Small intestine (tissue), 7 donors: ENCODE results near the gene NDRG4. TPM values are rescaled to one million over a fixed set of nuclear protein-coding genes. Genes with fewer than 3 reads are reported as not detected.

Experiments used
- DNase-seq, 2 donors: peaks; one replicate each; pipeline versions ENCODE4 v3.0.0 to v3.0.0-alpha.2; 2013
- FAIRE-seq: peaks from 2 replicates; lab custom pipeline; 2012; peaks lifted over from hg19 to GRCh38; lab: Jason Lieb, UNC
- H3K27ac ChIP-seq, 3 donors: one replicate each; pipeline ENCODE4 v1.5.1; 2013; ENCODE audit warnings: low read length in 2 of 3, mild to moderate bottlenecking in 2 of 3, control low read depth in 1 of 3, inconsistent platforms in 1 of 3, low read depth in 1 of 3, moderate library complexity in 1 of 3
- H3K27me3 ChIP-seq, 3 donors: one replicate each; pipeline ENCODE4 v1.6.1; 2013; ENCODE audit warnings: low read length in 3 of 3, inconsistent platforms in 1 of 3; ENCODE audit not compliant: control insufficient read depth in 3 of 3, insufficient read depth in 3 of 3
- H3K36me3 ChIP-seq, 3 donors: one replicate each; pipeline ENCODE4 v1.6.1; 2013; ENCODE audit warnings: low read length in 3 of 3, inconsistent platforms in 1 of 3, low read depth in 1 of 3, mild to moderate bottlenecking in 1 of 3, moderate library complexity in 1 of 3; ENCODE audit not compliant: control insufficient read depth in 3 of 3, insufficient read depth in 2 of 3
- H3K4me1 ChIP-seq, 3 donors: one replicate each; pipeline ENCODE4 v1.6.1; 2013; ENCODE audit warnings: low read length in 2 of 3, inconsistent platforms in 1 of 3, low read depth in 1 of 3, mild to moderate bottlenecking in 1 of 3, moderate library complexity in 1 of 3; ENCODE audit not compliant: control insufficient read depth in 3 of 3, insufficient read depth in 2 of 3
- H3K4me3 ChIP-seq, 3 donors: one replicate each; pipeline ENCODE4 v1.5.1; 2013; ENCODE audit warnings: low read length in 3 of 3, control low read depth in 1 of 3, inconsistent platforms in 1 of 3, low read depth in 1 of 3, mild to moderate bottlenecking in 1 of 3, moderate library complexity in 1 of 3
- H3K9me3 ChIP-seq, 2 donors: one replicate each; pipeline ENCODE4 v1.6.1; 2013; ENCODE audit warnings: low read depth in 1 of 2, low read length in 1 of 2; ENCODE audit not compliant: control insufficient read depth in 2 of 2, insufficient read depth in 1 of 2
- WGBS, 3 donors: extraction: QIAGEN DNeasy Blood & Tissue Kit; methylation state at CpG; one replicate each; pipeline ENCODE4 v1.1.7; 2013; 5-methylcytosine and 5-hydroxymethylcytosine counted together
- polyA plus RNA-seq, 4 donors: library from polyadenylated mRNA; stranded (reverse) in 3 of 4; unstranded in 1 of 4; fragments of 200-250 nt in 3 of 4; fragments of 120-200 nt in 1 of 4; gene quantifications; one replicate each; pipeline versions ENCODE4 v1.2.1 to v1.2.3, GENCODE V29; 2013
- donor health status: healthy with polysubstance abuse.
- donor health status: control.
- donor health status: control.
- donor health status: Bipolar disorder and iron deficiency.
- donor health status: healthy.

NDRG4 gene
- polyA plus RNA-seq, 4 donors = 0.67 to 19.3 (median 6.0) TPM

DNA sequence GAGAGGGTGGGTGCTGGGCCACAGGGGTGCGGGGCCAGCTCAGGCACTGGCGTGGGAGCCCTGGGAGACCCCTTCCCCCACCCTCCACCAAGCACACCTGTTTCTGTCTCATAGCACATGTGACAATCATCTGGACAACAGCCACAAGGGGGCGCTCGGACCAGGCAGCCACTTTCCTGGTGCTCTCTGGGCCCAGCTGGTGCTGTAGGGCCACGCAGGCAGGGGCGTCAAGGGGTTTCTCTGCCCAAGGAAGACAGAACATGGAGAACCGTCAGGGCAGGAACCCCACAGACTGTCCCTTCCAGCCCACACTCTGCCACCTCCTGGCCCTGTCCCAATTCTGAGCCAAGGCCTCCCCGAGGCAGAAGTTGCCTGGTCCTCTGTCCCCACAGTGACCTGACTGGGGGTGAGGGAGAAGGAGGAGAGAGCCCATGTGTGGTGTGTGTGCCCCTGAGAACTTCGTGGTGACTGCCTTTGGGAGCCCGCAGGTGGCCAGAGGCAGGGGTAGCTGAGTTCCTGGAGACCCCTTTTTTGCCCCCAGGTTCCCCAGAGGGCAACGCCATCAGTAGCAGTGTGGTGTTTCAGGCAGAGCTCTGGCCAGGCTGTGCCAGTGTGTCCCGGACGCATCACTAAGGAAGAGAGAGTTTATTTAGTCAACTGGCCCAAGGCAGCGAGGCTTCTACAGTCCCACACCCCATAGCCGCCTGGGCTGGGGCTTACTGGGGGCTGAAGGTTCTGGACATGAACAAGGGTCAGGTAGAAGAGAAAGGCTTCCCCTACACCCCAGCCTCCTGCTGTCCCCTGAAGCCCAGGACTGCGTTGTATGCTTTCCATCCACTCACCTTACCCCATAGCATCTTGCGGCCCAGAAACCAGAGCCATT lies 12.2 kb downstream of the NDRG4 start:
- no peak for FAIRE-seq

DNA sequence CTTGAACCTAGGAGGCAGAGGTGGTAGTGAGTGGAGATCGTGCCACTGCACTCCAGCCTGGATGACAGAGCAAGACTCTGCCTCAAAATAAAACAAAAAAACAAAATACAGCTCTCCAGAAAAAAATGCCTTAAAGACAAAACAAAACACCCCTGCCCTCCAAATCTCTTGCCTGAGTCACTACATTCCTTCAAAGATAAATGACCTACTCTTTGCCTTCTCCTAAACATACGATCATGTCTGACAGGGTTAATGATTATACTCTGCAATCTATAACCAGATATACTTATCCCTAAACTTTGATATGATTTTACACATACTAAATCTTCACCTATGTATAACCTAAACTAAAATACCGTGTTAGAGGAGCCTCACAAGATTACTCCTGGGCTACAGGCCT lies 13.9 kb downstream of the NDRG4 start:
- Histone ChIP-seq H3K4me3 (no peak overlapping the region), H3K9me3 (no peaks in the 10 kb centered on the region)
- no peak for FAIRE-seq

More for the DNA sequence above, 12.2 kb downstream of the NDRG4 start:
- H3K27me3 ChIP-seq = no peaks in the 10 kb centered on the region
- no peak overlapping the region for H3K4me3 ChIP-seq
- peaks cover 0 to 39% (median 0%) of the 10 kb centered on the region in 3 donors for H3K36me3 ChIP-seq
- no peaks in the 10 kb centered on the region for H3K9me3 ChIP-seq
- DNase-seq = peak; percentile 70 to 76
- peaks cover 3 to 12% (median 3%) of the 10 kb centered on the region in 3 donors for H3K4me1 ChIP-seq
- H3K27ac ChIP-seq = no peak overlapping the region
- WGBS, 3 donors = 53 to 56% (median 53%) methylated on average over 16 to 17 of the region's 17 CpGs

DNA sequence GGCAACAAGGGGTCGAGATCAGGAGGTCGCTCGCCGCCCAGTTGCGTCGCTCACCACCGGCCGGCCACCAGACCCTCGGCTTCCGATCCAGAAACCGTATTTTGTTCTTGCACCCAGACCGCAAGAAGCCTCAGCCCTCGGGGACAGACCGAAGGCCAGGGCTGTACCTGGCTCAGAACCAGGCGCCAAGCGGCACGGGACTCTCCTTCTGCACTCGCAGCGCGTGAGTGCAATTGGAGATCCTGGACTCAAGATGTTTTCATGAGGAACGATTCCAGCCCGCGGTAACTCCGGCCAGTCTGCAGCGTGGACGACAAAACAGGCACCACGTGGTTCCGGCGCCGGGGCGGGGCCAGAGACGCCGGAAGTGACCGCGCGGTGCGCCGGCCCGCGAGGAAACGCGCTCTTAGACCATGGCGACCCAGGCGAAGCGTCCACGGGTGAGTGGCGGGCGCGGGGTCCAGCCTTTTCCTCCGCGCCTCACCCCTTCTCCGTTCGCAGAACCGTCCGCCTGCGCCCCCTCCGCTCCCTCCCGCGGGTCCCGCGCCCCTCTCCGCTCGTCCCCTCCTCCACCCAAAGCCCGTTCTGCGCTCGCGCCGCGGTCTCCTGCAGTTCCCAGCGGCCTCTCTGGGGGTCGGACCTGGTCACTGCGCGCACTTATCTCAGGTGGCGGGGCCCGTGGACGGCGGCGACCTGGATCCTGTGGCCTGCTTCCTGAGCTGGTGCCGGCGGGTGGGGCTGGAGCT lies 15.4 kb downstream of the NDRG4 start, which contains the start of gene SETD6:
Gene SETD6 (plus strand): TSS at position 393 of the 746 bp plus-strand sequence. CDS start 21 bp downstream, at position 414.
- Histone ChIP-seq H3K4me1 (peaks cover 3 to 12% (median 3%) of the 10 kb centered on the region in 3 donors), H3K36me3 (peaks cover 5 to 44% (median 9%) of the 10 kb centered on the region in 3 donors), H3K9me3 (no peaks in the 10 kb centered on the region), H3K27me3 (no peaks in the 10 kb centered on the region), H3K27ac (peak within 1 kb of the TSS; percentile 82 to 88 (median 82)), H3K4me3 (peak within 1 kb of the TSS; percentile 76 to 92 (median 89))
- DNase-seq = peak; percentile 81 to 96
- WGBS, 3 donors = 0 to 2% (median 1%) methylated on average over 58 to 80 of the region's 80 CpGs
- FAIRE-seq = no peak

More for the DNA sequence above, 13.9 kb downstream of the NDRG4 start:
- 32 to 71% (median 48%) methylated on average over 3 of the region's 3 CpGs for WGBS, 3 donors
- DNase-seq = no peak
- Histone ChIP-seq H3K36me3 (peaks cover 0 to 49% (median 3%) of the 10 kb centered on the region in 3 donors), H3K27me3 (no peaks in the 10 kb centered on the region), H3K27ac (no peak overlapping the region), H3K4me1 (peaks cover 3 to 12% (median 3%) of the 10 kb centered on the region in 3 donors)

DNA sequence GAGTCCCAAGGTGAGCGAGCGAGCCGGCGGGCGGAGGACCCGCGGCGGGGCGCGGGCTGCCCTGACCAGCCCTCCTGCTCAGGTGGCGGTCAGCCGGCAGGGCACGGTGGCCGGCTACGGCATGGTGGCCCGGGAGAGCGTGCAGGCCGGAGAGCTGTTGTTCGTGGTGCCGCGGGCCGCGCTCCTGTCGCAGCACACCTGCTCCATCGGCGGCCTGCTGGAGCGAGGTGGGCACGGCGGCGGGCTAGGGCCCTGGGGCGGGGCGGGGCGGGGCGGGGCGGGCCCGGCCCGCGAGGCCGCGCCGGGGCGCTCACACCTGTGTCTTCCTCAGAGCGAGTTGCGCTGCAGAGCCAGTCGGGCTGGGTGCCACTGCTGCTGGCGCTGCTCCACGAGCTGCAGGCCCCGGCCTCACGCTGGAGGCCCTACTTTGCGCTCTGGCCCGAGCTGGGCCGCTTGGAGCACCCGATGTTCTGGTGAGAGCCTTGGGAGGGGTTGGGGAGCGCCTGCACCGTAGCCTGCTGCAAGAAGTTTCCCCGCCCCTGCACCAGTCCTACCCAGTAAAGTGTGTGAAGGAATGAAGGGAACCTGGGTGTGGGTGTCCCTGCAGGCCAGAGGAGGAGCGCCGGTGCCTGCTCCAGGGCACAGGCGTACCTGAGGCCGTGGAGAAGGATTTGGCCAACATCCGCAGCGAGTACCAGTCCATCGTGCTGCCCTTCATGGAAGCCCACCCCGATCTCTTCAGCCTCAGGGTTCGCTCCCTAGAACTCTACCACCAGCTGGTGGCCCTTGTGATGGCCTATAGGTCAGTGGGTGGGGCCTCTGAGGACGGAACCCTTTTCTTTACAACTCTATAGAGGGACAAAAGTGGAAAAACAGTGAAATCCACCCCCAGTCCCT lies 16.2 kb downstream of the NDRG4 start:
- Histone ChIP-seq H3K4me3 (peak overlapping the region; percentile 76 to 92 (median 89)), H3K27me3 (no peaks in the 10 kb centered on the region), H3K4me1 (peaks cover 3 to 12% (median 3%) of the 10 kb centered on the region in 3 donors), H3K9me3 (no peaks in the 10 kb centered on the region), H3K27ac (peak overlapping the region; percentile 82 to 88 (median 82)), H3K36me3 (peaks cover 9 to 42% (median 12%) of the 10 kb centered on the region in 3 donors)
- DNase-seq (peak; percentile 65 to 75), FAIRE-seq (no peak)
- 13 to 15% (median 13%) methylated on average over 39 to 66 of the region's 66 CpGs for WGBS, 3 donors

DNA sequence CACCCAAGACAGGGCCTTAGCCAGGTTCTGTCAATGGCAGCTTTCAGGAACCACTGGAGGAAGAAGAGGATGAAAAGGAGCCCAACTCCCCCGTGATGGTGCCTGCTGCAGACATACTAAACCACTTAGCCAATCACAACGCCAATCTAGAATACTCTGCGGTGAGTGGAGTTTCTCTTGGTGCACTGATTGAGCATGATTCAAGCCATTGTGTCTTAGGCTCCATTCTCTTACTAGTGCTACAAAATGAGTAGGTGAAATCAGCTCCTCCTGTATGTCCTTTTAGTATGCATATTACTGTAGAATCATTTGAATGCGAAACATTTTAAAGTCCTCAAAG lies 16.8 kb downstream of the NDRG4 start:
- 79 to 87% (median 80%) methylated on average over 4 of the region's 4 CpGs for WGBS, 3 donors
- no peak for DNase-seq
- Histone ChIP-seq H3K9me3 (no peaks in the 10 kb centered on the region), H3K4me3 (no peak overlapping the region), H3K4me1 (peaks cover 3 to 12% (median 3%) of the 10 kb centered on the region in 3 donors), H3K36me3 (peaks cover 9 to 42% (median 13%) of the 10 kb centered on the region in 3 donors), H3K27me3 (no peaks in the 10 kb centered on the region), H3K27ac (peak overlapping the region in 1 of 3 donors; percentile 22)
- FAIRE-seq = no peak

DNA sequence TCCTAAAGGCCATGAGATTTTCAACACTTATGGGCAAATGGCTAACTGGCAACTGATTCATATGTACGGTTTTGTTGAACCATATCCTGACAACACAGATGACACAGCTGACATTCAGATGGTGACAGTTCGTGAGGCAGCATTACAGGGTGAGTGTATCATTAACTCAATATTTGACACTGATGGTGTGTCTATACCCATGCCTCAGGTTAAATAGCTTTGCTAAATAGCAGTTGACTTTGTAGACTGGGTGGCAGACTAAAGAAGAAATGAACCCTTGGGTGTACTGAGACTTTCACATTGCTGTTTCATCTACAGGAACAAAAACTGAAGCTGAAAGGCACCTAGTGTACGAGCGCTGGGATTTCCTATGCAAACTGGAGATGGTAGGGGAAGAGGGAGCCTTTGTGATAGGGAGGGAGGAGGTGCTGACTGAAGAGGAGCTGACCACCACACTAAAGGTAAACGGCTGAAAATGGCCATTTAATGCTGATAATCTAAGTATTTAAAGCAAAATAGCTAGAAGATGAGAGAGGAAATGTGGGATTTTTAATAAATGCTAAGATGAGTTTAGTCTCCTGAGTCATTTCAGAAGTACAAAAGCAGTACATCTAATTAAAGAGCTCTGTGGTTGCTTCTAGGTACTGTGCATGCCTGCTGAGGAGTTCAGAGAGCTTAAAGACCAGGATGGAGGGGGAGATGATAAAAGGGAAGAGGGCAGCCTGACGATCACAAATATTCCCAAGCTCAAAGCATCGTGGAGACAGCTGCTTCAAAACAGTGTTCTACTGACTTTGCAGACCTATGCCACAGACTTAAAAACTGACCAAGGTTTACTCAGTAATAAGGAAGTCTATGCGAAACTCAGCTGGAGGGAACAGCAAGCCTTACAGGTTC lies 18.4 kb downstream of the NDRG4 start:
- DNase-seq (no peak), FAIRE-seq (no peak)
- Histone ChIP-seq H3K27me3 (no peaks in the 10 kb centered on the region), H3K4me3 (no peak overlapping the region), H3K9me3 (no peaks in the 10 kb centered on the region), H3K36me3 (peaks cover 9 to 42% (median 25%) of the 10 kb centered on the region in 3 donors), H3K4me1 (peaks cover 3 to 12% (median 3%) of the 10 kb centered on the region in 3 donors), H3K27ac (no peak overlapping the region)
- WGBS, 3 donors = 61 to 67% (median 66%) methylated on average over 8 of the region's 8 CpGs

DNA sequence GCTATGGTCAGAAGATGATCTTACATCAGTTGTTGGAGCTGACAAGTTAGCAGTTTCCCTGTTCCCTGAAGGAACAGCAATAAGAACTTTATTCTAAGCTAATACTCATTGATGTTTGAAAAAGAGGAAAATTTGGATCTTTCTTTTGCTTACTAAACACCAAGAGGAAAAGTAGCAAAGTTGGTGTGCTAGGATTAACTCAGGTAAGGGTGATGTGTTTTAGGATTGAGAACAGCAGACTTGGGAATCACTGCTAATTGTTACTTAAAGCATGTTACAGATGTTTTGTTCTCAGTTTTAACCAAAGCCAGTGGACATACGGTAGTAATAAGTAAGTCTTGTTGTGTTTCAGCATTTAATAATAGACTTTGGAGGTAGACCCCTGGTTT lies 19.0 kb downstream of the NDRG4 start:
- Histone ChIP-seq H3K27ac (no peak overlapping the region), H3K27me3 (no peaks in the 10 kb centered on the region), H3K4me1 (peaks cover 3 to 12% (median 3%) of the 10 kb centered on the region in 3 donors), H3K36me3 (peaks cover 9 to 46% (median 26%) of the 10 kb centered on the region in 3 donors), H3K4me3 (no peak overlapping the region), H3K9me3 (no peaks in the 10 kb centered on the region)
- no peak for DNase-seq
- WGBS, 3 donors = 75 to 81% (median 78%) methylated on average over 1 of the region's 1 CpG
- no peak for FAIRE-seq
